HEK293 (cell line): ENCODE measurements around the gene GPX3.

Experiments
- CTCF ChIA-PET: fragments of 350-600 bp; formaldehyde crosslinking; extraction: SDS; loops from one replicate; lab custom pipeline; 2021; ENCODE audit warnings: antibody characterized with exemption; lab: Yijun Ruan, JAX
- POLR2A ChIA-PET: fragments of 300-600 bp; formaldehyde crosslinking; extraction: SDS; loops from one replicate; lab custom pipeline; 2020; ENCODE audit warnings: antibody characterized with exemption, inconsistent platforms; lab: Yijun Ruan, JAX
- H3K27ac ChIP-seq: fragments of 200-500 bp; sonication (Bioruptor generic); 2 replicates; pipeline ENCODE4 v1.5.1; 2014; ENCODE audit warnings: low read depth, low read length, control low read depth, inconsistent platforms; ENCODE audit errors: extremely low read depth
- H3K36me3 ChIP-seq, 2 experiments: fragments of 200-500 bp in 1 of 2; sonication (Bioruptor generic) in 1 of 2; 1 replicate in 1 of 2; 2 replicates in 1 of 2; pipeline ENCODE4 v1.5.1; 2014 to 2017; ENCODE audit warnings: inconsistent platforms in 2 of 2, low read length in 2 of 2; ENCODE audit not compliant: control insufficient read depth in 2 of 2, insufficient read depth in 1 of 2
- H3K4me1 ChIP-seq: fragments of 200-500 bp; sonication (Bioruptor generic); 2 replicates; pipeline ENCODE4 v1.5.1; 2014; ENCODE audit warnings: mild to moderate bottlenecking, low read length, inconsistent platforms; ENCODE audit not compliant: control insufficient read depth, insufficient read depth
- H3K4me3 ChIP-seq: 2 replicates; pipeline ENCODE4 v1.5.1; 2011; ENCODE audit warnings: low read depth, mild to moderate bottlenecking, control low read depth, low read length, moderate library complexity
- H3K9me3 ChIP-seq: fragments of 200-500 bp; sonication (Bioruptor generic); 2 replicates; pipeline ENCODE4 v1.5.1; 2014; ENCODE audit warnings: low read depth, low read length, inconsistent platforms; ENCODE audit not compliant: control insufficient read depth, insufficient read depth
- OSR2 ChIP-seq: fragments of 450-650 bp; formaldehyde crosslinking; IDR thresholded peaks from 2 replicates; pipeline ENCODE4 v1.5.1; 2016; ENCODE audit warnings: missing biosample characterization, missing genetic modification characterization
- SETDB1 ChIP-seq: IDR thresholded peaks from one replicate; pipeline ENCODE4 v1.6.1; 2017; ENCODE audit warnings: mild to moderate bottlenecking, low read length, moderate library complexity, mixed read lengths; ENCODE audit not compliant: insufficient read length
- SP3 ChIP-seq: fragments of 450-650 bp; formaldehyde crosslinking; IDR thresholded peaks from 2 replicates; pipeline ENCODE4 v1.5.1; 2016; ENCODE audit warnings: missing biosample characterization, missing genetic modification characterization
- ZFP37 ChIP-seq: fragments of 450-650 bp; formaldehyde crosslinking; IDR thresholded peaks from 2 replicates; pipeline ENCODE4 v1.5.1; 2016; ENCODE audit warnings: missing biosample characterization, missing genetic modification characterization
- ZNF146 ChIP-seq: fragments of 450-650 bp; formaldehyde crosslinking; IDR thresholded peaks from 2 replicates; pipeline ENCODE4 v1.5.1; 2016; ENCODE audit warnings: missing biosample characterization, missing genetic modification characterization
- ZNF175 ChIP-seq: fragments of 450-650 bp; formaldehyde crosslinking; IDR thresholded peaks from 2 replicates; pipeline ENCODE4 v1.5.1; 2016; ENCODE audit warnings: missing biosample characterization, missing genetic modification characterization
- ZNF354C ChIP-seq: fragments of 450-650 bp; formaldehyde crosslinking; IDR thresholded peaks from 2 replicates; pipeline ENCODE4 v1.5.1; 2016; ENCODE audit warnings: missing biosample characterization, missing genetic modification characterization, low read depth, borderline replicate concordance
- ZNF560 ChIP-seq: fragments of 450-650 bp; formaldehyde crosslinking; IDR thresholded peaks from 2 replicates; pipeline ENCODE4 v1.5.1; 2017; ENCODE audit warnings: missing biosample characterization, missing genetic modification characterization, borderline replicate concordance
- ZNF585B ChIP-seq: fragments of 450-650 bp; formaldehyde crosslinking; IDR thresholded peaks from 2 replicates; pipeline ENCODE4 v1.5.1; 2016; ENCODE audit warnings: missing biosample characterization, missing genetic modification characterization
- ZNF623 ChIP-seq: fragments of 450-650 bp; formaldehyde crosslinking; IDR thresholded peaks from 2 replicates; pipeline ENCODE4 v1.5.1; 2016; ENCODE audit warnings: missing biosample characterization, missing genetic modification characterization
- ZNF660 ChIP-seq: fragments of 450-650 bp; IDR thresholded peaks from 2 replicates; pipeline ENCODE4 v1.5.1; 2018; ENCODE audit warnings: missing biosample characterization, mild to moderate bottlenecking, missing genetic modification characterization
- ZNF791 ChIP-seq: fragments of 450-650 bp; formaldehyde crosslinking; IDR thresholded peaks from 2 replicates; pipeline ENCODE4 v1.5.1; 2016; ENCODE audit warnings: missing biosample characterization, missing genetic modification characterization
- ZSCAN23 ChIP-seq: fragments of 450-650 bp; formaldehyde crosslinking; IDR thresholded peaks from 2 replicates; pipeline ENCODE4 v1.5.1; 2016; ENCODE audit warnings: missing biosample characterization, missing genetic modification characterization
- TF ChIP-seq, protein P1 (sequence below): fragments of 450-650 bp; formaldehyde crosslinking; IDR thresholded peaks from 2 replicates; pipeline ENCODE4 v1.5.1; 2016; ENCODE audit warnings: missing biosample characterization, missing genetic modification characterization
- TF ChIP-seq, protein P2 (sequence below): fragments of 450-650 bp; formaldehyde crosslinking; IDR thresholded peaks from 2 replicates; pipeline ENCODE4 v1.5.1; 2017; ENCODE audit warnings: missing biosample characterization, missing genetic modification characterization
- TF ChIP-seq, protein P3 (sequence below): fragments of 450-650 bp; formaldehyde crosslinking; IDR thresholded peaks from 2 replicates; pipeline ENCODE4 v1.5.1; 2016; ENCODE audit warnings: missing biosample characterization, missing genetic modification characterization
- TF ChIP-seq, protein P4 (sequence below): fragments of 450-650 bp; formaldehyde crosslinking; IDR thresholded peaks from 2 replicates; pipeline ENCODE4 v1.5.1; 2016; ENCODE audit warnings: missing biosample characterization, missing genetic modification characterization, borderline replicate concordance
- TF ChIP-seq, protein P5 (sequence below): fragments of 450-650 bp; formaldehyde crosslinking; IDR thresholded peaks from 2 replicates; pipeline ENCODE4 v1.5.1; 2016; ENCODE audit warnings: missing biosample characterization, missing genetic modification characterization

The GPX3 gene

DNA sequence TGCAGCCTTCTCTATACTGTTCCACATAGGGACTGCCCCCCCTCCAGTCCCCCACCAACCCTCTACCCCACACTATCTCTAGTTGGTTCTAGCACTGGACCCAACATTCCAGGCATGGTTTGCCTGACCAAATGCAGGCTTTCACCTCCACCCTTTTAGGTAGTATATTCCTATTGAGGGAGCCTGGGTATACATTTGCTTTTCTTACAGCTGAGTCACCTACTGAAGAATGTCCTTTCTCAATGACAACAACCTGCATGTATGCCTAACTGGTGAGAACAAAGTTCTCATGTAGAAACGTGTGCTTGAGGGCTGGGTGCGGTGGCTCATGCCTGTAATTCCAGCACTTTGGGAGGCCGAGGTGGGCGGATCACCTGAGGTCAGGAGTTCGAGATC lies 52.2 kb downstream of the GPX3 start (continued):
- TF ChIP-seq ZSCAN23 (tag by site-specific recombination) (no peak), ZNF560 (tag by site-specific recombination) (no peak), ZNF791 (tag by site-specific recombination) (no peak), ZNF660 (tag by site-specific recombination) (no peak), SETDB1 (no peak), ZNF585B (tag by site-specific recombination) (no peak), SP3 (tag by site-specific recombination) (no peak), OSR2 (tag by site-specific recombination) (no peak)
- TF ChIP-seq, protein P1, sequence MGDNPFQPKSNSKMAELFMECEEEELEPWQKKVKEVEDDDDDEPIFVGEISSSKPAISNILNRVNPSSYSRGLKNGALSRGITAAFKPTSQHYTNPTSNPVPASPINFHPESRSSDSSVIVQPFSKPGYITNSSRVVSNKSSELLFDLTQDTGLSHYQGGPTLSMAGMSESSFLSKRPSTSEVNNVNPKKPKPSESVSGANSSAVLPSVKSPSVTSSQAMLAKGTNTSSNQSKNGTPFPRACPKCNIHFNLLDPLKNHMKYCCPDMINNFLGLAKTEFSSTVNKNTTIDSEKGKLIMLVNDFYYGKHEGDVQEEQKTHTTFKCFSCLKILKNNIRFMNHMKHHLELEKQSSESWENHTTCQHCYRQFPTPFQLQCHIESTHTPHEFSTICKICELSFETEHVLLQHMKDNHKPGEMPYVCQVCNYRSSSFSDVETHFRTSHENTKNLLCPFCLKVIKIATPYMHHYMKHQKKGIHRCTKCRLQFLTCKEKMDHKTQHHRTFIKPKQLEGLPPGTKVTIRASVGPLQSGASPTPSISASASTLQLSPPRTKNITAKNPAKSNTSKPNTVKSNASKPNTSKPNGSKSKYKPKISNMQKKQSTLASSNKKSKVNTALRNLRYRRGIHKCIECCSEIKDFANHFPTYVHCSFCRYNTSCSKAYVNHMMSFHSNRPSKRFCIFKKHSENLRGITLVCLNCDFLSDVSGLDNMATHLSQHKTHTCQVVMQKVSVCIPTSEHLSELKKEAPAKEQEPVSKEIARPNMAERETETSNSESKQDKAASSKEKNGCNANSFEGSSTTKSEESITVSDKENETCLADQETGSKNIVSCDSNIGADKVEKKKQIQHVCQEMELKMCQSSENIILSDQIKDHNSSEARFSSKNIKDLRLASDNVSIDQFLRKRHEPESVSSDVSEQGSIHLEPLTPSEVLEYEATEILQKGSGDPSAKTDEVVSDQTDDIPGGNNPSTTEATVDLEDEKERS (tag by site-specific recombination): no peak
- TF ChIP-seq, protein P2, sequence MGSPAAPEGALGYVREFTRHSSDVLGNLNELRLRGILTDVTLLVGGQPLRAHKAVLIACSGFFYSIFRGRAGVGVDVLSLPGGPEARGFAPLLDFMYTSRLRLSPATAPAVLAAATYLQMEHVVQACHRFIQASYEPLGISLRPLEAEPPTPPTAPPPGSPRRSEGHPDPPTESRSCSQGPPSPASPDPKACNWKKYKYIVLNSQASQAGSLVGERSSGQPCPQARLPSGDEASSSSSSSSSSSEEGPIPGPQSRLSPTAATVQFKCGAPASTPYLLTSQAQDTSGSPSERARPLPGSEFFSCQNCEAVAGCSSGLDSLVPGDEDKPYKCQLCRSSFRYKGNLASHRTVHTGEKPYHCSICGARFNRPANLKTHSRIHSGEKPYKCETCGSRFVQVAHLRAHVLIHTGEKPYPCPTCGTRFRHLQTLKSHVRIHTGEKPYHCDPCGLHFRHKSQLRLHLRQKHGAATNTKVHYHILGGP (tag by site-specific recombination): no peak
- TF ChIP-seq, protein P3, sequence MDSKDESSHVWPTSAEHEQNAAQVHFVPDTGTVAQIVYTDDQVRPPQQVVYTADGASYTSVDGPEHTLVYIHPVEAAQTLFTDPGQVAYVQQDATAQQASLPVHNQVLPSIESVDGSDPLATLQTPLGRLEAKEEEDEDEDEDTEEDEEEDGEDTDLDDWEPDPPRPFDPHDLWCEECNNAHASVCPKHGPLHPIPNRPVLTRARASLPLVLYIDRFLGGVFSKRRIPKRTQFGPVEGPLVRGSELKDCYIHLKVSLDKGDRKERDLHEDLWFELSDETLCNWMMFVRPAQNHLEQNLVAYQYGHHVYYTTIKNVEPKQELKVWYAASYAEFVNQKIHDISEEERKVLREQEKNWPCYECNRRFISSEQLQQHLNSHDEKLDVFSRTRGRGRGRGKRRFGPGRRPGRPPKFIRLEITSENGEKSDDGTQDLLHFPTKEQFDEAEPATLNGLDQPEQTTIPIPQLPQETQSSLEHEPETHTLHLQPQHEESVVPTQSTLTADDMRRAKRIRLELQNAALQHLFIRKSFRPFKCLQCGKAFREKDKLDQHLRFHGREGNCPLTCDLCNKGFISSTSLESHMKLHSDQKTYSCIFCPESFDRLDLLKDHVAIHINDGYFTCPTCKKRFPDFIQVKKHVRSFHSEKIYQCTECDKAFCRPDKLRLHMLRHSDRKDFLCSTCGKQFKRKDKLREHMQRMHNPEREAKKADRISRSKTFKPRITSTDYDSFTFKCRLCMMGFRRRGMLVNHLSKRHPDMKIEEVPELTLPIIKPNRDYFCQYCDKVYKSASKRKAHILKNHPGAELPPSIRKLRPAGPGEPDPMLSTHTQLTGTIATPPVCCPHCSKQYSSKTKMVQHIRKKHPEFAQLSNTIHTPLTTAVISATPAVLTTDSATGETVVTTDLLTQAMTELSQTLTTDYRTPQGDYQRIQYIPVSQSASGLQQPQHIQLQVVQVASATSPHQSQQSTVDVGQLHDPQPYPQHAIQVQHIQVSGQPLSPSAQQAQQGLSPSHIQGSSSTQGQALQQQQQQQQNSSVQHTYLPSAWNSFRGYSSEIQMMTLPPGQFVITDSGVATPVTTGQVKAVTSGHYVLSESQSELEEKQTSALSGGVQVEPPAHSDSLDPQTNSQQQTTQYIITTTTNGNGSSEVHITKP: no peak
- TF ChIP-seq, protein P4, sequence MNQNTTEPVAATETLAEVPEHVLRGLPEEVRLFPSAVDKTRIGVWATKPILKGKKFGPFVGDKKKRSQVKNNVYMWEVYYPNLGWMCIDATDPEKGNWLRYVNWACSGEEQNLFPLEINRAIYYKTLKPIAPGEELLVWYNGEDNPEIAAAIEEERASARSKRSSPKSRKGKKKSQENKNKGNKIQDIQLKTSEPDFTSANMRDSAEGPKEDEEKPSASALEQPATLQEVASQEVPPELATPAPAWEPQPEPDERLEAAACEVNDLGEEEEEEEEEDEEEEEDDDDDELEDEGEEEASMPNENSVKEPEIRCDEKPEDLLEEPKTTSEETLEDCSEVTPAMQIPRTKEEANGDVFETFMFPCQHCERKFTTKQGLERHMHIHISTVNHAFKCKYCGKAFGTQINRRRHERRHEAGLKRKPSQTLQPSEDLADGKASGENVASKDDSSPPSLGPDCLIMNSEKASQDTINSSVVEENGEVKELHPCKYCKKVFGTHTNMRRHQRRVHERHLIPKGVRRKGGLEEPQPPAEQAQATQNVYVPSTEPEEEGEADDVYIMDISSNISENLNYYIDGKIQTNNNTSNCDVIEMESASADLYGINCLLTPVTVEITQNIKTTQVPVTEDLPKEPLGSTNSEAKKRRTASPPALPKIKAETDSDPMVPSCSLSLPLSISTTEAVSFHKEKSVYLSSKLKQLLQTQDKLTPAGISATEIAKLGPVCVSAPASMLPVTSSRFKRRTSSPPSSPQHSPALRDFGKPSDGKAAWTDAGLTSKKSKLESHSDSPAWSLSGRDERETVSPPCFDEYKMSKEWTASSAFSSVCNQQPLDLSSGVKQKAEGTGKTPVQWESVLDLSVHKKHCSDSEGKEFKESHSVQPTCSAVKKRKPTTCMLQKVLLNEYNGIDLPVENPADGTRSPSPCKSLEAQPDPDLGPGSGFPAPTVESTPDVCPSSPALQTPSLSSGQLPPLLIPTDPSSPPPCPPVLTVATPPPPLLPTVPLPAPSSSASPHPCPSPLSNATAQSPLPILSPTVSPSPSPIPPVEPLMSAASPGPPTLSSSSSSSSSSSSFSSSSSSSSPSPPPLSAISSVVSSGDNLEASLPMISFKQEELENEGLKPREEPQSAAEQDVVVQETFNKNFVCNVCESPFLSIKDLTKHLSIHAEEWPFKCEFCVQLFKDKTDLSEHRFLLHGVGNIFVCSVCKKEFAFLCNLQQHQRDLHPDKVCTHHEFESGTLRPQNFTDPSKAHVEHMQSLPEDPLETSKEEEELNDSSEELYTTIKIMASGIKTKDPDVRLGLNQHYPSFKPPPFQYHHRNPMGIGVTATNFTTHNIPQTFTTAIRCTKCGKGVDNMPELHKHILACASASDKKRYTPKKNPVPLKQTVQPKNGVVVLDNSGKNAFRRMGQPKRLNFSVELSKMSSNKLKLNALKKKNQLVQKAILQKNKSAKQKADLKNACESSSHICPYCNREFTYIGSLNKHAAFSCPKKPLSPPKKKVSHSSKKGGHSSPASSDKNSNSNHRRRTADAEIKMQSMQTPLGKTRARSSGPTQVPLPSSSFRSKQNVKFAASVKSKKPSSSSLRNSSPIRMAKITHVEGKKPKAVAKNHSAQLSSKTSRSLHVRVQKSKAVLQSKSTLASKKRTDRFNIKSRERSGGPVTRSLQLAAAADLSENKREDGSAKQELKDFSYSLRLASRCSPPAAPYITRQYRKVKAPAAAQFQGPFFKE (tag by site-specific recombination): no peak

DNA sequence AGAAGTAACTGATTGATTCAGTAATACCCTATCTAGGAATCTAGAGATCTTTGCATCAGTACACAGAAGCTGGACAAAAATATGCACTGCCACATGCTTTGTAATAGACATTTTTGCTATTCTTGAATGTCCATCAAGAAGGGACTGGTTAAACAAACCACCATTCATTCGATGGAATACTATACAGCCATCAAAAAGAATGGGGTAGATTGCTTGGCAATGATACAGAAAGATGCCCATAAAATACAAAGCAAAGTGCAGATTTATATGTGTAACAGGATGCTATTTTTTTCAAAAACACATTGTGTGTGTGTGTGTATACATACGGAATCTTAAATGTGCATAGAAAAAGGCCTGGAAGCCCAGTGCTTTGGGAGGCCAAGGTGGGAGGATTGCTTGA lies 52.9 kb downstream of the GPX3 start:
- no peaks in the 10 kb centered on the region for H3K9me3 ChIP-seq
- H3K4me3 ChIP-seq: no peak overlapping the region
- no peaks in the 10 kb centered on the region for H3K4me1 ChIP-seq
- ChIA-PET POLR2A (no interaction called here), CTCF (no interaction called here)
- no peak overlapping the region for H3K27ac ChIP-seq
- TF ChIP-seq, protein P5, sequence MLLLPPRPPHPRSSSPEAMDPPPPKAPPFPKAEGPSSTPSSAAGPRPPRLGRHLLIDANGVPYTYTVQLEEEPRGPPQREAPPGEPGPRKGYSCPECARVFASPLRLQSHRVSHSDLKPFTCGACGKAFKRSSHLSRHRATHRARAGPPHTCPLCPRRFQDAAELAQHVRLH (tag by site-specific recombination): peak; percentile 90
- TF ChIP-seq ZNF146 (peak; percentile 98), ZFP37 (tag by site-specific recombination) (no peak), ZNF623 (tag by site-specific recombination) (no peak), ZNF354C (no peak), ZNF175 (no peak)
- peaks cover 0 to 17% of the 10 kb centered on the region in 2 experiments; a peak in 1 of 3 replicates for H3K36me3 ChIP-seq
